Measurements from ENCODE around the gene USO1.

DNA sequence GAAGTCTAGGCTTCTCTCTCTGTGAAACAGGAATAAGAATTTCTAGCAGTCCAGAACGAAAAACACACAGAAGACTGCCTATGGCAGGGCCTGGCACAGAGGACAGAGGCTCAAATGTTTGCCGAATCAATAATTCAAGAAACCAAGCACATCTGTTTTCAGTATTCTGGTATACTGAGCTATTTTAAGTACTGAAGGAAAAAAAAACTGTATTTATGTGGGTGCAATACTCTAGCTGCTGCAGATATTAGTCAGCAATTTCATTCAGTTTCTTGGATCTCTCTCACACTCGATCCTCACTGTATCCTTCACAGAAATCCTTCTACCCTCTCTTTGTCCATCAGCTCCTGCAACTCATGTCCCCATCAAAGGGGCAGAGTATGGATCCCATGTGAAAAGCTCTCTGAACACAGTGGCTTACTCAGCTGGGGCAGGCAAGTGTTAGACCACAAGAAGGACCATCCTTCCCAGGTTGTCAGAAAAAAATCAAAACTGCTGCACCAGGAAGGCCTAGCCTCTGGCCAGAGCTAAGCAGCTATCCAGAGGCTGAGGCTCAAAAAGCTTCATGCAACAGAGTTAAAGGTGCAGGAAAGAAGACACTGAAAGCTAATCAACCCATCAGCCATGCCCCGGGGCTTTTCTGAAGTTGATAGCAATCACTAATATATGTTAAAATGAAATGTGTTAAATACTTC lies 9.1 kb upstream of the USO1 start:
- TF ChIP-seq, protein P1, sequence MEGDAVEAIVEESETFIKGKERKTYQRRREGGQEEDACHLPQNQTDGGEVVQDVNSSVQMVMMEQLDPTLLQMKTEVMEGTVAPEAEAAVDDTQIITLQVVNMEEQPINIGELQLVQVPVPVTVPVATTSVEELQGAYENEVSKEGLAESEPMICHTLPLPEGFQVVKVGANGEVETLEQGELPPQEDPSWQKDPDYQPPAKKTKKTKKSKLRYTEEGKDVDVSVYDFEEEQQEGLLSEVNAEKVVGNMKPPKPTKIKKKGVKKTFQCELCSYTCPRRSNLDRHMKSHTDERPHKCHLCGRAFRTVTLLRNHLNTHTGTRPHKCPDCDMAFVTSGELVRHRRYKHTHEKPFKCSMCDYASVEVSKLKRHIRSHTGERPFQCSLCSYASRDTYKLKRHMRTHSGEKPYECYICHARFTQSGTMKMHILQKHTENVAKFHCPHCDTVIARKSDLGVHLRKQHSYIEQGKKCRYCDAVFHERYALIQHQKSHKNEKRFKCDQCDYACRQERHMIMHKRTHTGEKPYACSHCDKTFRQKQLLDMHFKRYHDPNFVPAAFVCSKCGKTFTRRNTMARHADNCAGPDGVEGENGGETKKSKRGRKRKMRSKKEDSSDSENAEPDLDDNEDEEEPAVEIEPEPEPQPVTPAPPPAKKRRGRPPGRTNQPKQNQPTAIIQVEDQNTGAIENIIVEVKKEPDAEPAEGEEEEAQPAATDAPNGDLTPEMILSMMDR (IDR thresholded peaks at IDR 0.05), result no peak
- no peak for TF ChIP-seq POLR2A (IDR thresholded peaks at IDR 0.05)

All from testis (tissue), 2 donors.